IMR-90 (cell line): ENCODE data around the gene RGP1. TPM values are rescaled to one million over a fixed set of nuclear protein-coding genes. Genes with fewer than 3 reads are reported as not detected.

Source experiments
- ATAC-seq: fragments of 200-7000 bp; cut with Tn5 transposase; 2 replicates; pipeline ENCODE4 v1.9.1; 2020; ENCODE audit warnings: low read depth, mild to moderate bottlenecking, moderate library complexity
- BruUV-seq: library from RNA; stranded (reverse); fragments of 400-500 nt; replicated peaks from 2 replicates; lab custom pipeline; 2021; lab: Mats Ljungman, UMichigan
- CTCF ChIA-PET: fragments of 300-600 bp; formaldehyde crosslinking; extraction: SDS; loops from one replicate; lab custom pipeline; 2021; ENCODE audit warnings: antibody characterized with exemption; lab: Yijun Ruan, JAX
- POLR2A ChIA-PET: fragments of 300-600 bp; sonication (Branson Sonifier 250); formaldehyde crosslinking; loops from one replicate; lab custom pipeline; 2022; ENCODE audit warnings: antibody characterized with exemption; ENCODE audit not compliant: unreplicated experiment; lab: Charles Lee
- DNase-seq: peaks from one replicate; pipeline ENCODE4 v3.0.0; 2013
- H2AFZ ChIP-seq: replicated peaks from 2 replicates; pipeline ENCODE3; 2013; ENCODE audit warnings: low read length, mild to moderate bottlenecking; ENCODE audit not compliant: poor library complexity
- H2AK5ac ChIP-seq: 2 replicates; pipeline ENCODE4 v1.6.1; 2013; ENCODE audit warnings: low read depth, low read length, inconsistent platforms
- H2AK9ac ChIP-seq: replicated peaks from 2 replicates; pipeline ENCODE3; 2013; ENCODE audit warnings: mild to moderate bottlenecking, low read depth, low read length, moderate library complexity; ENCODE audit not compliant: poor library complexity
- H2BK120ac ChIP-seq: 2 replicates; pipeline ENCODE4 v1.6.1; 2013; ENCODE audit warnings: low read depth, low read length, inconsistent platforms
- H2BK15ac ChIP-seq: 3 replicates; pipeline ENCODE4 v1.6.1; 2013; ENCODE audit warnings: low read depth, low read length, inconsistent platforms
- H2BK20ac ChIP-seq: 2 replicates; pipeline ENCODE4 v1.6.1; 2013; ENCODE audit warnings: low read depth, mild to moderate bottlenecking, inconsistent platforms, low read length, moderate library complexity
- H2BK5ac ChIP-seq: 2 replicates; pipeline ENCODE4 v1.6.1; 2013; ENCODE audit warnings: mild to moderate bottlenecking, low read depth, low read length, inconsistent platforms; ENCODE audit not compliant: poor library complexity, severe bottlenecking
- H3K14ac ChIP-seq: replicated peaks from 2 replicates; pipeline ENCODE4 v1.6.1; 2013; ENCODE audit warnings: low read depth, low read length, inconsistent platforms
- H3K18ac ChIP-seq: 2 replicates; pipeline ENCODE4 v1.6.1; 2013; ENCODE audit warnings: low read depth, low read length, control low read depth
- H3K23ac ChIP-seq: 2 replicates; pipeline ENCODE4 v1.6.1; 2013; ENCODE audit warnings: low read depth, low read length, inconsistent platforms
- H3K27ac ChIP-seq: 2 replicates; pipeline ENCODE4 v1.5.1; 2013; ENCODE audit warnings: mild to moderate bottlenecking, control low read depth, low read length; ENCODE audit not compliant: insufficient read depth
- H3K27me3 ChIP-seq: 2 replicates; pipeline ENCODE4 v1.6.1; 2013; ENCODE audit warnings: low read length; ENCODE audit not compliant: control insufficient read depth, insufficient read depth
- H3K36me3 ChIP-seq: 2 replicates; pipeline ENCODE4 v1.6.1; 2013; ENCODE audit warnings: low read length, mixed read lengths; ENCODE audit not compliant: control insufficient read depth, insufficient read depth
- H3K4ac ChIP-seq: 2 replicates; pipeline ENCODE4 v1.6.1; 2013; ENCODE audit warnings: low read depth, low read length, inconsistent platforms
- H3K4me1 ChIP-seq: 2 replicates; pipeline ENCODE4 v1.6.1; 2013; ENCODE audit warnings: low read length, mixed read lengths; ENCODE audit not compliant: control insufficient read depth, insufficient read depth
- H3K4me2 ChIP-seq: 2 replicates; pipeline ENCODE4 v1.6.1; 2013; ENCODE audit warnings: low read depth, mild to moderate bottlenecking, control low read depth, low read length, moderate library complexity
- H3K4me3 ChIP-seq: 2 replicates; pipeline ENCODE4 v1.5.1; 2013; ENCODE audit warnings: low read depth, mild to moderate bottlenecking, control low read depth, low read length, moderate library complexity; ENCODE audit not compliant: insufficient read depth
- H3K56ac ChIP-seq: 2 replicates; pipeline ENCODE4 v1.6.1; 2013; ENCODE audit warnings: low read length, inconsistent platforms; ENCODE audit not compliant: insufficient read depth; ENCODE audit errors: extremely low read depth
- H3K79me1 ChIP-seq, 2 experiments: 2 replicates each; pipeline ENCODE4 v1.6.1; 2013; ENCODE audit warnings: low read length in 2 of 2, inconsistent platforms in 1 of 2, low read depth in 1 of 2
- H3K9ac ChIP-seq: 2 replicates; pipeline ENCODE4 v1.6.1; 2013; ENCODE audit warnings: low read depth, low read length, control low read depth
- H3K9me1 ChIP-seq: 2 replicates; pipeline ENCODE4 v1.6.1; 2013; ENCODE audit warnings: low read length, inconsistent platforms; ENCODE audit not compliant: insufficient read depth
- H3K9me3 ChIP-seq: 2 replicates; pipeline ENCODE4 v1.6.1; 2013; ENCODE audit warnings: low read length; ENCODE audit not compliant: control insufficient read depth, insufficient read depth
- H4K20me1 ChIP-seq: 2 replicates; pipeline ENCODE4 v1.6.1; 2013; ENCODE audit warnings: low read length, inconsistent platforms; ENCODE audit not compliant: insufficient read depth
- H4K5ac ChIP-seq: 2 replicates; pipeline ENCODE4 v1.6.1; 2013; ENCODE audit warnings: mild to moderate bottlenecking, low read depth, low read length, control low read depth
- H4K8ac ChIP-seq, 2 experiments: 2 replicates each; pipeline ENCODE4 v1.6.1; 2013; ENCODE audit warnings: low read depth in 2 of 2, low read length in 2 of 2, control low read depth in 1 of 2, inconsistent platforms in 1 of 2
- H4K91ac ChIP-seq: 2 replicates; pipeline ENCODE4 v1.6.1; 2013; ENCODE audit warnings: low read depth, low read length, inconsistent platforms; ENCODE audit not compliant: insufficient read depth
- CEBPB ChIP-seq: IDR thresholded peaks from 2 replicates; pipeline ENCODE4 v1.6.1; 2012; ENCODE audit warnings: low read depth, low read length, improper control_type of control experiment
- MXI1 ChIP-seq: IDR thresholded peaks from 2 replicates; pipeline ENCODE4 v1.6.1; 2012; ENCODE audit warnings: low read depth, mild to moderate bottlenecking, low read length, moderate library complexity, borderline replicate concordance
- WGBS, 2 experiments: methylation state at CpG; one replicate each; pipeline versions ENCODE4 v1.1.5 to v1.1.7; 2013; ENCODE audit warnings: missing lambda C conversion rate in 2 of 2; ENCODE audit not compliant: insufficient read length in 1 of 2; ENCODE audit errors: extremely low coverage in 2 of 2; 5-methylcytosine and 5-hydroxymethylcytosine counted together
- dilution Hi-C: fragments of 300-500 bp; cut with HindIII; formaldehyde crosslinking; loops from one replicate; pipeline ENCODE4 v1.14.3; 2018; ENCODE audit warnings: low sequenced_read_pairs; ENCODE audit not compliant: unreplicated experiment
- in situ Hi-C: fragments of 300-500 bp; cut with MboI; formaldehyde crosslinking; loops from 3 replicates; pipeline ENCODE4 v1.14.3; 2019; ENCODE audit warnings: low sequenced_read_pairs, inconsistent platforms, mixed read lengths
- intact Hi-C: fragments of 100-400 bp; cut with micrococcal nuclease; formaldehyde crosslinking; loops from 2 replicates; pipeline ENCODE4 v1.10.0; 2022
- polyA plus RNA-seq, 3 experiments: library from polyadenylated mRNA; depleted of rRNA; stranded (reverse); fragments of >200 nt; gene quantifications; 2 replicates each; pipeline ENCODE4 v1.2.3, GENCODE V29; 2012; ENCODE audit warnings: low replicate concordance in 1 of 3
- total RNA-seq: library from RNA; depleted of rRNA; stranded (reverse); fragments of >200 nt; gene quantifications from 2 replicates; pipeline ENCODE4 v1.2.3, GENCODE V29; 2012

Gene RGP1
- total and polyA plus RNA-seq, 2 of the 4 experiments (the other 2 are of a cell fraction): 10.2 to 14.3 TPM

DNA sequence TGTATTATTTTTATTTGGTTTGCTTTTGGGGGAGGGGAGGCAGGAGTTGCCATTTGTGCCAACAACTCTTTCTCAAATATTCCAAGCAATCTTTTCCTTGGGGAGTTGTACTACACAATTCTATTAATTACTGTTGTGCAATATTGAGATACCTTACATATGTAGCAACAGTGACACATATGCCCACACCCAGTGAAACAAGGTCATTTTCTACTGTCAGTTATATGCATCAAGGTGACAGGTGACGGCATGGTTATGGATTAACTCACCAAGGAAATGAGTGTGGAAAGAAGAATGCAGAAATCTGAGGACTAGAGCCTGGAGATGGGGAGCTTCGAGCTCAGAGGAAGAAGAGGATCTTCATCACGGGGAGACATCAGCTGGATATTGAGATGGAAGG is 22.9 kb downstream of the RGP1 start:
- H3K14ac ChIP-seq: no peak overlapping the region
- ATAC-seq: no peak
- H3K23ac ChIP-seq: no peak overlapping the region
- no peaks in the 10 kb centered on the region for H4K20me1 ChIP-seq
- H3K4ac ChIP-seq: no peak overlapping the region
- H3K4me3 ChIP-seq: no peak overlapping the region
- H2AK5ac ChIP-seq: no peak overlapping the region
- no peak overlapping the region for H2AFZ ChIP-seq
- in situ Hi-C loops: no loop called here
- no peaks in the 10 kb centered on the region for H3K36me3 ChIP-seq
- H3K9me3 ChIP-seq: no peaks in the 10 kb centered on the region
- ChIA-PET CTCF (no interaction called here), POLR2A (no interaction called here)
- no peak overlapping the region for H2BK120ac ChIP-seq
- peaks cover 28% of the 10 kb centered on the region for H3K27me3 ChIP-seq
- H3K27ac ChIP-seq: no peak overlapping the region
- H3K56ac ChIP-seq: no peak overlapping the region
- intact Hi-C loops: no loop called here
- no peaks in the 10 kb centered on the region for H3K79me1 ChIP-seq
- no peak overlapping the region for H3K4me2 ChIP-seq
- no peak overlapping the region for H2BK15ac ChIP-seq
- H3K4me1 ChIP-seq: peaks cover 1% of the 10 kb centered on the region; the same call in 1 of the 2 replicates
- dilution Hi-C loops: no loop called here
- H3K18ac ChIP-seq: no peak overlapping the region
- no CpG with 5 or more reads among the region's 3 CpGs for WGBS, 2 experiments
- H3K9me1 ChIP-seq: no peaks in the 10 kb centered on the region
- no TSS peak for BruUV-seq
- H4K91ac ChIP-seq: no peak overlapping the region
- TF ChIP-seq MXI1: no peak
- peak; percentile 70 for TF ChIP-seq CEBPB
- DNase-seq: no peak
- no peak overlapping the region for H3K9ac ChIP-seq
- no peak overlapping the region for H4K8ac ChIP-seq
- H2BK20ac ChIP-seq: no peak overlapping the region
- no peak overlapping the region for H4K5ac ChIP-seq
- no peak overlapping the region for H2BK5ac ChIP-seq
- H2AK9ac ChIP-seq: no peak overlapping the region
